GM19438 (cell line): ENCODE data around the gene DMWD.
"Not testable (repeated sequence)": the region's sequence is repeated elsewhere in the genome, so short reads cannot be mapped to it uniquely, and the experiment has no call there.

Source experiments
- ATAC-seq: cut with Tn5 transposase; IDR thresholded peaks from one replicate; pipeline ENCODE4 v1.9.1; 2021; ENCODE audit warnings: low read depth; ENCODE audit not compliant: unreplicated experiment

The DMWD gene

GRCh38 chr19:45757695-45758094 lies 35.0 kb downstream of the DMWD start:
- no peak for ATAC-seq

- no peak for ATAC-seq
These were observed 38.3 kb downstream of the DMWD start for GRCh38 chr19:45754323-45754722.

- ATAC-seq = no peak
These were observed 39.1 kb downstream of the DMWD start for GRCh38 chr19:45753548-45753947.

DNA sequence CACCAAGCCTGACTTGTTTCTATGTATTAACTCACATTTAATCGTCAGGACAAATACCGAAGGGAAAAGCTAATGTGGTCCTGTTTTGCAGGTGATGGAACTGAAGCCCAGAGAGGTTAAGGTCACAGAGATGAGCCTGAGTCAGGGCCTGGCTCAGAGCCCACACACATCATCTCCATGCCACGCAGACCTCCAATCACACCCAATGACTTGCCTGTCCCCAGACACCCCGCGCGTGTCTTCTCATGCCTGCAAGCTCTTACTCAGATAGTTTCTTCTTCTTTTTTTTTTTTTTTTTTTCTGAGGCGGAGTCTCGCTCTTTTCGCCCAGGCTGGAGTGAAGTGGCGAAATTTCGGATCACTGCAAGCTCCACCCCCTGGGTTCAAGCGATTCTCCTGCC lies 40.0 kb downstream of the DMWD start:
- no peak for ATAC-seq

- ATAC-seq = not testable (repeated sequence)
These were observed 41.2 kb downstream of the DMWD start for GRCh38 chr19:45751483-45751882.

DNA sequence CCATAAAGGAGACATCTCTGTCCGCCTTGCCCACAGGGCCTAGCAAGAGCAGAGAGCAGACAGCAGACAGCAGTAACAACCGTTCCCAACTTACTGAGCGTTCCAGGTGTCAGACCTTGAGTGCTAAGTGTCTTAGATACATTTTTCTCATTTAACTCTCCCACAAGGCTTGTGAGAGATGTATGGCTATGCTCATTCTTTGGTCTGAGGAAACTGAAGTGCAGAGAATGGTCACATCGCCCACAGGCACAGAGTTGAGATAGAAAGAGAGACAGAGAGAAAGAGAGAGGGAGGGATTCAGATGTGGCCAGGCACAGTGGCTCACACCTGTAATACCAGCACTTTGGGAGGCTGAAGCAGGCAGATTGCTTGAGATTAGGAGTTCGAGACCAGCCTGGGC lies 45.1 kb downstream of the DMWD start:
- no peak for ATAC-seq

DNA sequence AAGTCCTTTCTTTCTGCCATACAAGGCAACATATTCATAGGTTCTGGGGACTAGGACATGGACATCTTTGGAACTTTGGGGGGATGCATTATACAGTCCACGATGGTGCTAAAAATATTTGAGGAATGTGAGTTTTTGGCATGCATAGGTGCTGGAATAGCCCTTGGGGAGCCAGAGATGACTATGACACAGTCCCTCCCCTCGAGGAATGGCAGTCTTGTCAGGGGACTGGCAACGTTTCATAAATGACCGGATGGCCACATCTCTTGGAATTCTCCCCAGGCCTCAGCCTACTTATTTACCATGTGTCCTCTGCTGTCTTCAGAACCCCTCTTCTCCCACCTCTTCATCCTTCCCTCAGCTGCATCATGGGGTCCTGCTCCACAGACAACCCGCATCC lies 45.8 kb downstream of the DMWD start:
- no peak for ATAC-seq

DNA sequence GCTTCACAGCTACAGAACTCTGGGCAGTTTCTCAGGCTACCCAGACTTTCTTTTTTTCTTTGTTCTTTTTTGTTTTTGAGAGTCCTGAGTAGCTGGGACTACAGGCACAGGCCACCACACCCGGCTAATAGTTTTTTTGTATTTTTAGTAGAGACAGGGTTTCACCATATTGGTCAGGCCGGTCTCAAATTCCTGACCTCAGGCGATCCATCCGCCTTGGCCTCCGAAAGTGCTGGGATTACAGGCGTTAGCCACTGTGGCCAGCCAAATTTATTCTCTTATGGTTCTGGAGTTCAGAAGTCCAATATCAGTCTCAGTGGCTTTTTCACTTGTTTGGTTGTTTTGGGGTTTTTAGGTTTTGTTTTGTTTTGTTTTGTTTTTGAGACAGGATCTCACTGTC lies 47.0 kb downstream of the DMWD start:
- ATAC-seq = no peak

- no peak for ATAC-seq
These were observed 49.7 kb downstream of the DMWD start for GRCh38 chr19:45742969-45743368.

DNA sequence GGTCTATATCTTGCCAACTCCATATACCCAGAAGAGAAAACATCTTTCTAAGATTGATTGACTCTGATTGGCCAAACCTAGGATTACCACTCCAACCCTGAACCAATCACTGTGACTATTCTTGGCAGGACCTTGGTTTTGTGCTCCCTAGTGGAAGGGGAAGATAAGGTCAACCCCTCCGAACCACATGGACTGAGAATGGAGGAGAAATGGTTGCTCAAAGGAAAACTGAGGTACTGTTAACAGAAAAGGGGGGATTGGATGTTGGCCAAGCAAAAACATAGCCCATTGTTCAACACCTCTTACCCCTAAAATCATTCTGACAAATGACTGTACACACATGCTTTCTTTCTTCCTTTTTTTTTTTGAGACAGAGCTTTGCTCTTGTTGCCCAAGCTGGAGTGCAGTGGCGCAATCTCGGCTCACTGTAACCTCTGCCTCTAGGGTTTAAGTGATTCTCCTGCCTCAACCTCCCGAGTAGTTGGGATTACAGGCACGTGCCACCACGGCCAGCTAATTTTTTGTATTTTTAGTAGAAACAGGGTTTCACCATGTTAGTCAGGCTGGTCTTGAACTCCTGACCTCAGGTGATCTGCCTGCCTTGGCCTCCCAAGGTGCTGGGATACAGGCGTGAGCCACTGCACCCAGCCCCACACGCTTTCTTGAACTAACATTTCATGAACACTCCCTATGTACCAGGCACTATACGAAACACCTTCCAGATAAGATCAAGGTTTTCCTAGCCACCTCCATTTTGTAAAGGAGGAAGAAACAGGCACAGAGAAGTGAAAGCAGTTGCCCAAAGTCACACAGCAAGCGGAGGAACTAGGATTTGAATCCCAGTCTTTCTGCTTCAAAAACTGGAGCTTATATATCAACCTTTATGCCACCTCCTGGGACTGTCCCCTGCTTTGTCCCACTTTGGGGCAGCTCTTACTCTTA lies 52.9 kb downstream of the DMWD start:
- ATAC-seq = no peak

DNA sequence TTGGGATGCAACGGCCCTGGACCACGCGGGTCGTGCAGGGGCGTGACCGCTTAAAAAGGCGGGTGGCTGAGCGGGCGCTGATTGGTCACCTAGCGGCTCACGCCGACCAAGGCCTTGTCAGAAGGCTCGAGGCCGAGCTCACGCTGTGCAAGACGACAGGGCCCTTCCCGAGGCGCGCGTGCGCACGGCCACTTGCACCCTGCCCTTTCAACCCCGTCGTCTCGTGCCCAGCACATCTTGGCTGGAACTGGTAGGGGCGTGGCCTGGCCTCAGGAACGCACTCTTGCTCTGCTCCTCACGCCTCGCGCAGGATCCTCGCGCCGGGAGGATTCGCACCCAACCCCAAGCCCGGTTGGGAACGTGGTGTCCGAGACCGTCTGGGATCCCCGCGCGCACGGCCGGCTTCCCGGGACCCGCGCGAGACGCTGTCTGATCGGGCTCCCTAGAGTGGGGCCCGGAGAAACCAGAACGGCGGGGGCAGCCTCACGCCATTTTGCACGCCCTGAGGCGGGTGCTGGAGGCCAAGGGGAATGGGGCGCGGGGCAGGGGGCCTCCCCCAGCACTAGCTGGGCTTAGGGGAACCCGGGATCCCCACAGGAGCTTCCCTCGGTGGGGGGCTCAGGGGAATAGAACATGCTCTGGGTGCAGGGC lies 59.4 kb downstream of the DMWD start, which contains the start of gene MEIOSIN:
MEIOSIN (plus strand) TSS at position 280 of the 651 bp plus-strand sequence. CDS start 1,938 bp downstream, outside the sequence.
- no peak for ATAC-seq
